NB4 (cell line): ENCODE measurements around the gene SPAG7.

Experiments used
- DNase-seq: peaks from one replicate; pipeline ENCODE4 v3.0.0; 2010; ENCODE audit warnings: low read depth
- H3K4me3 ChIP-seq: one replicate; pipeline ENCODE4 v1.5.1; 2011; ENCODE audit warnings: mild to moderate bottlenecking, low read depth, low read length, moderate library complexity
- CTCF ChIP-seq: IDR thresholded peaks from one replicate; pipeline ENCODE4 v1.5.1; 2012; ENCODE audit warnings: low read depth, low read length
- MAX ChIP-seq: IDR thresholded peaks from 2 replicates; pipeline ENCODE4 v1.6.1; 2011; ENCODE audit warnings: low read depth, low read length
- MYC ChIP-seq: IDR thresholded peaks from 2 replicates; pipeline ENCODE4 v1.6.1; 2011; ENCODE audit warnings: low read depth, low read length
- POLR2A ChIP-seq: IDR thresholded peaks from 2 replicates; pipeline ENCODE4 v1.6.1; 2011; ENCODE audit warnings: mild to moderate bottlenecking; ENCODE audit not compliant: insufficient read length; ENCODE audit errors: extremely low read depth

The SPAG7 gene

GRCh38 chr17:4972322-4972721, 4.7 kb upstream of the SPAG7 start:
- no peak overlapping the region for H3K4me3 ChIP-seq
- TF ChIP-seq CTCF (no peak), POLR2A (no peak), MYC (no peak)
- DNase-seq = no peak

- TF ChIP-seq MYC (no peak), CTCF (no peak), POLR2A (no peak), MAX (no peak)
- DNase-seq = no peak
- H3K4me3 ChIP-seq = no peak overlapping the region
These were observed 4.2 kb upstream of the SPAG7 start for GRCh38 chr17:4971826-4972225.

GRCh38 chr17:4970273-4970672, 2.7 kb upstream of the SPAG7 start:
- H3K4me3 ChIP-seq = no peak overlapping the region
- DNase-seq = no peak

GRCh38 chr17:4969551-4970173, 2.0 kb upstream of the SPAG7 start:
- TF ChIP-seq MAX = no peak
- no peak for TF ChIP-seq POLR2A
- TF ChIP-seq CTCF = no peak
- TF ChIP-seq MYC = no peak
- peak; percentile 33 for DNase-seq
- H3K4me3 ChIP-seq = peak overlapping the region; percentile 80

More at GRCh38 chr17:4970273-4970672, 2.7 kb upstream of the SPAG7 start:
- TF ChIP-seq MYC (no peak), MAX (no peak), POLR2A (no peak), CTCF (no peak)

- peak; percentile 88 for DNase-seq
- peak overlapping the region; percentile 80 for H3K4me3 ChIP-seq
- TF ChIP-seq CTCF (no peak), MYC (peak; percentile 44), POLR2A (peak; percentile 44), MAX (peak; percentile 25; the same call in 1 of the 2 replicates)
These were observed 1.5 kb upstream of the SPAG7 start for GRCh38 chr17:4969047-4969550.

GRCh38 chr17:4968486-4969046, 949 bp upstream of the SPAG7 start:
- DNase-seq = peak; percentile 40
- peak overlapping the region; percentile 80 for H3K4me3 ChIP-seq
- TF ChIP-seq MYC (0 out of 2 replicates have a peak, but pooled peaks have one; percentile 17), MAX (no peak)
